Psoas muscle (tissue), 8 donors: Measurements from ENCODE around the gene FXYD7. TPM values are rescaled to one million over a fixed set of nuclear protein-coding genes. Genes with fewer than 3 reads are reported as not detected.
A peak's percentile ranks its signal among the peaks of the same experiment; 100 is the strongest.

Source experiments
- ATAC-seq, 4 donors: fragments of 200-7000 bp; cut with Tn5 transposase; one replicate each; pipeline ENCODE4 v1.9.1; 2020; ENCODE audit warnings: moderate library complexity in 3 of 4, mild to moderate bottlenecking in 2 of 4
- DNase-seq, 2 donors: peaks; one replicate each; pipeline ENCODE4 v3.0.0-alpha.2; 2020
- H3K27ac ChIP-seq: fragments of 200-600 bp; one replicate; pipeline ENCODE4 v1.8.0; 2022
- H3K27me3 ChIP-seq, 3 donors: fragments of 200-600 bp in 1 of 3; one replicate each; pipeline versions ENCODE4 v1.6.1 to v1.8.0; 2013 to 2022; ENCODE audit warnings: low read length in 2 of 3, mild to moderate bottlenecking in 2 of 3, moderate library complexity in 1 of 3; ENCODE audit not compliant: insufficient read depth in 3 of 3
- H3K36me3 ChIP-seq, 2 donors: fragments of 200-600 bp in 1 of 2; one replicate each; pipeline versions ENCODE4 v1.6.1 to v1.8.0; 2013 to 2022; ENCODE audit warnings: low read depth in 1 of 2, mild to moderate bottlenecking in 1 of 2, moderate library complexity in 1 of 2; ENCODE audit not compliant: insufficient read depth in 1 of 2
- H3K4me1 ChIP-seq: fragments of 200-600 bp; one replicate; pipeline ENCODE4 v1.8.0; 2022
- H3K4me3 ChIP-seq: fragments of 200-600 bp; one replicate; pipeline ENCODE4 v1.8.0; 2022; ENCODE audit warnings: mild to moderate bottlenecking
- H3K9me3 ChIP-seq: fragments of 200-600 bp; one replicate; pipeline ENCODE4 v1.8.0; 2022
- CTCF ChIP-seq: fragments of 200-600 bp; IDR thresholded peaks from one replicate; pipeline ENCODE4 v1.8.0; 2022; ENCODE audit warnings: antibody characterized with exemption
- WGBS, 3 donors: extraction: QIAGEN DNeasy Blood & Tissue Kit; methylation state at CpG; one replicate each; pipeline versions ENCODE4 v1.1.6 to v1.1.7; 2013; 5-methylcytosine and 5-hydroxymethylcytosine counted together
- intact Hi-C, 2 donors: fragments of 100-400 bp; cut with DNase I; formaldehyde crosslinking; loops; one replicate each; pipeline versions ENCODE4 v1.11.0 to v1.14.2; 2022
- polyA plus RNA-seq, 3 donors: library from polyadenylated mRNA; stranded (reverse); fragments of 200-250 nt; gene quantifications; one replicate each; pipeline ENCODE4 v1.2.3, GENCODE V29; 2013
- total RNA-seq, 4 donors: library from RNA; stranded (reverse); fragmentation: NEBNext Ultra II Directional in 2 of 4; extraction: Animal tissue kit (Norgen Biotek cat#: 25700) in 2 of 4; gene quantifications; one replicate each; pipeline versions ENCODE4 v1.2.1 to v1.2.4, GENCODE V29; 2021 to 2023
- donor health status: healthy with polysubstance abuse.
- donor health status: DM: no; HTN: no; CAD: no; lungs with moderate emphysema.
- donor health status: Bipolar disorder and iron deficiency.
- donor health status: healthy.
- donor health status: DM: yes; HTN: yes; CAD: no.
- donor health status: DM: no; HTN: no; CAD: no.
- donor health status: DM: no; HTN: no; CAD: no.
- donor health status: DM: yes; HTN: yes; CAD: no.

FXYD7 gene
- total and polyA plus RNA-seq, 7 donors: 0.13 to 0.65 (median 0.57) TPM; not detected in 3

- 55 to 58% (median 55%) methylated on average over 8 of the region's 8 CpGs for WGBS, 3 donors
- Histone ChIP-seq H3K4me3 (no peak overlapping the region), H3K36me3 (no peaks in the 10 kb centered on the region), H3K4me1 (peaks cover 3% of the 10 kb centered on the region), H3K27me3 (no peaks in the 10 kb centered on the region), H3K9me3 (no peaks in the 10 kb centered on the region), H3K27ac (no peak overlapping the region)
- no peak for DNase-seq
- ATAC-seq: peak in 2 of 4 donors; percentile 43 to 65
- intact Hi-C loops: no loop called here
- TF ChIP-seq CTCF: no peak
Observed at GRCh38 chr19:35095667-35096368, 47.2 kb upstream of the FXYD7 start.

- no peak for DNase-seq
- peak; percentile 27 to 44 (median 34) for ATAC-seq
- intact Hi-C loops: no loop called here
- H3K9me3 ChIP-seq: no peaks in the 10 kb centered on the region
- H3K36me3 ChIP-seq: no peaks in the 10 kb centered on the region
- no peak for TF ChIP-seq CTCF
- WGBS, 3 donors: 58 to 68% (median 62%) methylated on average over 24 to 29 of the region's 29 CpGs
- H3K27ac ChIP-seq: no peak overlapping the region
- no peaks in the 10 kb centered on the region for H3K27me3 ChIP-seq
- H3K4me1 ChIP-seq: no peaks in the 10 kb centered on the region
- H3K4me3 ChIP-seq: no peak overlapping the region
Observed at GRCh38 chr19:35098413-35099049, 44.5 kb upstream of the FXYD7 start.

- no peak for ATAC-seq
- intact Hi-C loops: no loop called here
Observed at GRCh38 chr19:35099155-35099896, 43.7 kb upstream of the FXYD7 start.

GRCh38 chr19:35099897-35100275, 43.2 kb upstream of the FXYD7 start:
- no peaks in the 10 kb centered on the region for H3K36me3 ChIP-seq
- 81 to 88% (median 83%) methylated on average over 13 of the region's 13 CpGs for WGBS, 3 donors
- TF ChIP-seq CTCF: no peak
- DNase-seq: no peak
- no peaks in the 10 kb centered on the region for H3K27me3 ChIP-seq
- H3K9me3 ChIP-seq: no peaks in the 10 kb centered on the region
- H3K4me3 ChIP-seq: no peak overlapping the region
- no peaks in the 10 kb centered on the region for H3K4me1 ChIP-seq
- H3K27ac ChIP-seq: no peak overlapping the region
- no peak for ATAC-seq
- intact Hi-C loops: no loop called here

More at GRCh38 chr19:35099155-35099896, 43.7 kb upstream of the FXYD7 start:
- Histone ChIP-seq H3K36me3 (no peaks in the 10 kb centered on the region), H3K4me3 (no peak overlapping the region), H3K27me3 (no peaks in the 10 kb centered on the region), H3K4me1 (no peaks in the 10 kb centered on the region), H3K9me3 (no peaks in the 10 kb centered on the region), H3K27ac (no peak overlapping the region)
- TF ChIP-seq CTCF: no peak
- no peak for DNase-seq
- 82 to 87% (median 84%) methylated on average over 21 of the region's 21 CpGs for WGBS, 3 donors
